Adrenal gland (tissue), 5 donors: ENCODE measurements around the gene CYB5R2.

Experiments used
- CTCF ChIP-seq, 6 experiments: fragments of 450-650 bp in 4 of 6; fragments of 200-600 bp in 2 of 6; sonication (generic) in 1 of 6; IDR thresholded peaks; 1 replicate in 5 of 6; 2 replicates in 1 of 6; pipeline versions ENCODE4 v1.5.1 to v1.8.0; 2016 to 2021; ENCODE audit warnings: antibody characterized with exemption in 6 of 6, mild to moderate bottlenecking in 2 of 6, moderate library complexity in 1 of 6
- POLR2A ChIP-seq, 2 donors: fragments of 450-650 bp; IDR thresholded peaks; one replicate each; pipeline ENCODE4 v1.6.1; 2017; ENCODE audit warnings: antibody characterized with exemption in 2 of 2, mild to moderate bottlenecking in 2 of 2, moderate library complexity in 1 of 2
- donor health status: DM: no; HTN: no; CAD: no.

GRCh38 chr11:7646866-7647265 lies 26.4 kb downstream of the CYB5R2 start:
- TF ChIP-seq CTCF (IDR thresholded peaks at IDR 0.05) (no peak), POLR2A (IDR thresholded peaks at IDR 0.05) (no peak)
